Stimulated activated CD8-positive, alpha-beta memory T cell treated with anti-CD3 and anti-CD28 coated beads, Interleukin-12 subunit alpha, Interleukin-12 subunit beta, amount 100 ng/mL, for 4 hours (primary cell): ENCODE results near the gene TSHZ3.

Experiments
- DNase-seq: peaks from one replicate; pipeline ENCODE4 v3.0.0-alpha.2; 2020; ENCODE audit warnings: low read depth

TSHZ3 gene

GRCh38 chr19:31283701-31284100 lies 65.5 kb downstream of the TSHZ3 start:
- DNase-seq: no peak

GRCh38 chr19:31282346-31282745 lies 66.9 kb downstream of the TSHZ3 start:
- no peak for DNase-seq

- no peak for DNase-seq
These were observed 68.8 kb downstream of the TSHZ3 start for GRCh38 chr19:31280287-31281006.

GRCh38 chr19:31279436-31279765 lies 69.8 kb downstream of the TSHZ3 start:
- DNase-seq: no peak

GRCh38 chr19:31278555-31279435 lies 70.4 kb downstream of the TSHZ3 start:
- DNase-seq: no peak

- no peak for DNase-seq
These were observed 71.7 kb downstream of the TSHZ3 start for GRCh38 chr19:31277516-31277915.

- no peak for DNase-seq
These were observed 72.4 kb downstream of the TSHZ3 start for GRCh38 chr19:31276831-31277230.

- no peak for DNase-seq
These were observed 74.2 kb downstream of the TSHZ3 start for GRCh38 chr19:31275068-31275334.

- no peak for DNase-seq
These were observed 74.8 kb downstream of the TSHZ3 start for GRCh38 chr19:31274251-31275067.

GRCh38 chr19:31272583-31273106 lies 76.6 kb downstream of the TSHZ3 start:
- no peak for DNase-seq

- no peak for DNase-seq
These were observed 77.8 kb downstream of the TSHZ3 start for GRCh38 chr19:31271306-31271911.

- no peak for DNase-seq
These were observed 78.3 kb downstream of the TSHZ3 start for GRCh38 chr19:31270897-31271296.

GRCh38 chr19:31269425-31270127 lies 79.7 kb downstream of the TSHZ3 start:
- DNase-seq: no peak

- no peak for DNase-seq
These were observed 80.4 kb downstream of the TSHZ3 start for GRCh38 chr19:31268751-31269383.

GRCh38 chr19:31266731-31267130 lies 82.5 kb downstream of the TSHZ3 start:
- DNase-seq: no peak

GRCh38 chr19:31266196-31266595 lies 83.0 kb downstream of the TSHZ3 start:
- DNase-seq: no peak

- no peak for DNase-seq
These were observed 85.0 kb downstream of the TSHZ3 start for GRCh38 chr19:31264041-31264778.

- DNase-seq: no peak
These were observed 85.9 kb downstream of the TSHZ3 start for GRCh38 chr19:31263328-31263727.

- DNase-seq: no peak
These were observed 86.5 kb downstream of the TSHZ3 start for GRCh38 chr19:31262725-31263191.

GRCh38 chr19:31261603-31262212 lies 87.5 kb downstream of the TSHZ3 start:
- no peak for DNase-seq
